ENCODE data around the gene ITFG2.

DNA sequence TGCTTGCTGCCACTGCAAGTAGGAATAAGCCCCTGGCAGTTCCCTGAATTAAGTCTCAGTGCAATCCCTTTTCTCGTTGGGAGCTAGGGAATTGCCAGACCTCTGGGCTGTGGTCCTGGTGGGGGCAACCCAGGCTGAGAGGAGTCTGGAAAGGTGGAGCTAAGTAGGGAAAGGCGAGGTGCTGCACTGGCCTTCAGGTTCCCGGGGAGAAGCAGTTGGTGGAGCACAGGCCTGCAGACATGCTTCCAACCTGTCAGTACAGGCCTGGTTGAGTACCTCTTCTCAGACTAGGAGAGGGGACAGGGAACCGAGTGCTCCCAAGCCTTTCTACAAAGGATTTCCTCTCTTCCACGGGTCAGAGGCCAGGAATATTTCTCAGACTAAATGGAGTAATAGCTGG, 20.9 kb downstream of the ITFG2 start:
- TF ChIP-seq CTCF (IDR thresholded peaks at IDR 0.05) (no peak), EP300 (IDR thresholded peaks at IDR 0.05) (no peak), POLR2A (IDR thresholded peaks at IDR 0.05) (no peak)
